ENCODE data around the gene RGL3.
A peak's percentile ranks its signal among the peaks of the same experiment; 100 is the strongest.
"Not testable (repeated sequence)": the region's sequence is repeated elsewhere in the genome, so short reads cannot be mapped to it uniquely, and the experiment has no call there.

The RGL3 gene

DNA sequence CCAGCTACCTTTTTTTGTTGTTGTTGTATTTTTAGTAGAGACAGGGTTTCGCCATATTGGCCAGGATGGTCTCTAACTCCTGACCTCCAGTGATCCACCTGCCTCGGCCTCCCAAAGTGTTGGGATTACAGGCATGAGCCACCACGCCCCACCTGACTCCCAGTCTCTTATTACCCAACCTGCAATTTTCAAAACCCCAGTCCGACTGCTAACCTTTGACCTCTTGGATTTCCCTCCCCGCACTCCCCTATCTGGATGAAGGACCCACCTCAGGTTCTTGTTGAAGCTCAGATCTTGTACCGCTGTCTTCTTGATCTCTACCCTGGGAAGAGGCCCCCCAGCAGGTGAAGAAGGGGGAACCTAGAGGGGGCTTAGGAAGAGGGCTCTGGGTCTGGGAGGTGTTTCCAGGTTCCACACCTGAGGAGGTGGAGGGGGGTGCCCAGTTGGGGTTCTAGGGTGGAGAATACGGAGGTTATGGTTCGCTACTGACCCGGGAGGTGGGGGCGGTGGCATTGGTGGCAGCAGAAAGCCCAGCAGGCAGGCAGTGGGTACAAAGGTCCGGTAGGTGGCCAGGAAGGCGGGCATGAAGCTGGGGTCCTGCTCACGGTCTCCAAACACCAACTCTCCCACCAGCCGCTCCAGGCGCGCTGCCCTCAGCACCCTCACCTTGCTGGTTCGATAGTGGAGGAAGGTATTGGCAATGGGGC is 2.6 kb downstream of the RGL3 start:
- DNase-seq: no peak

DNA sequence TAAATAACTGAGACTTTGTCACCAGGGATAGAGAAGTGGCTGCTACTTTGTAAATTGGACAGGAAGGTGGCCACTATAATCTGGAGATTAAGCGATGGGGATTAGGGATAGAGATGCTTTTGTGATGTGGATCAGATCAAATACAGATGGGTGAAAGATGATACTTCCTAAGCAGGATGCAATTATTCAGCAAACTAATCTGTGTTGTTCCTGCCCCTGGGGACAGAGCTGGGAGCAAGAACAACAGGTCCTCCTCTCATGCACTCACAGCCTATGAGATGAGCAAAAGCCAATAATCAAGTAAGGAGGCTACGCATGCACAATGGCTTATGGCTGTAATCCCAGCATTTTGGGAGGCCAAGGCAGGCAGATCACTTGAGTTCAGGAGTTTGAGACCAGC is 4.6 kb downstream of the RGL3 start:
- no peak for DNase-seq

DNA sequence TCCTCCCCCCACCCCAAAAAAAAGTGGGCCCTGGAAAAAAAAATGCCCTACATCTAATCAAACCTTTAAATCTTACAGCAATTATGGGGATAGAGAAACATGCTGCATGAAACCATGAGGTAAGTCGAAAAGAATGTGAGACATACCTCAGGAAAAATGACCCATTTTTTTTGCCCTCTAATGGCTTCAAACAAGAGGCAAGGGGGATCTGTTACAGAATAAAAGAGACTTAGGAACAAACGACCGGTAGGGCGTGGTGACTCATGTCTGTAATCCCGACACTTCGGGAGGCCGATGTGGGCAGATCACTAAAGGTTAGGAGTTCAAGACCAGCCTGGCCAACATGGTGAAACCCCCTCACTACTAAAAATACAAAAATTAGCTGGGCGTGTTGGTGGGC is 8.4 kb downstream of the RGL3 start:
- DNase-seq: no peak

DNA sequence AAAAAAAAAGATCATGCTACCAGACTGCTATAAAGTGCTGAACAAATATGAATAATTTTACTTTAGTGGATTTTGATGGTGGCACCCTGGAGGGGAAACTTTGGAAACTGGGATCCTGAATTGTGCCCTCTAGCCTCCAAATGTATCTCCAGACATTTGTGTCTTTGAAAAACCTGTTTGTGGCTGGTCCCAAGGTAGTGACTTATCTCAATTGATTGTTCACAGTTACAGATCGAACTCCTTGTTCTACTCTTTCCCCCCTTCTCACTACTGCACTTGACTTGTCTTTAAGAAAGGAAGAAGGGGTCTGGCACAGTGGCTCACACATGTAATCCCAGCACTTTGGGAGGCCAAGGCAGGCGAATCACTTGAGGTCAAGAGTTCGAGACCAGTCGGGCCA is 10.5 kb downstream of the RGL3 start:
- no peak for DNase-seq

DNA sequence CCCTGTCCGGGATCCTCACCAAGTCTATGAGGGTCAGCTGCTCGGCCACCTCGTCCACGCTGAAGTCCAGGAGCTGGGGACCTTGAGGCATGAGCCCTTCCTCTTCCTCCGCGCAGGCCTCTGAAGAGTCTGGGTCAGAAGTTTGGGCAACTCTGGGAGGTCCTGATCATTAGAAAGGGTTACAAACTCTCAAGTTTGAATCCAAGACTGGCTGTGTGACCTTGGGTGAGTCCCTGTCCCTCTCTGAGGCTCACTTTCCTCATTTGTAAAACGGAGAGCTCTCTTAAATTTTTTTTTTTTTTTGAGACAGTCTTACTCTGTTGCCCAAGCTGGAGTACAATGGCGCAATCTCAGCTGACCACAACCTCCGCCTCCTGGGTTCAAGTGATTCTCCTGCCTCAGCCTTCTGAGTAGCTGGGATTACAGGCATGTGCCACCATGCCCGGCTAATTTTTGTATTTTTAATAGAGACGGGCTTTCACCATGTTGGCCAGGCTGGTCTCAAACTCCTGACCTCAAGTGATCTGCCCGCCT is 12.3 kb downstream of the RGL3 start:
- not testable (repeated sequence) for DNase-seq

DNA sequence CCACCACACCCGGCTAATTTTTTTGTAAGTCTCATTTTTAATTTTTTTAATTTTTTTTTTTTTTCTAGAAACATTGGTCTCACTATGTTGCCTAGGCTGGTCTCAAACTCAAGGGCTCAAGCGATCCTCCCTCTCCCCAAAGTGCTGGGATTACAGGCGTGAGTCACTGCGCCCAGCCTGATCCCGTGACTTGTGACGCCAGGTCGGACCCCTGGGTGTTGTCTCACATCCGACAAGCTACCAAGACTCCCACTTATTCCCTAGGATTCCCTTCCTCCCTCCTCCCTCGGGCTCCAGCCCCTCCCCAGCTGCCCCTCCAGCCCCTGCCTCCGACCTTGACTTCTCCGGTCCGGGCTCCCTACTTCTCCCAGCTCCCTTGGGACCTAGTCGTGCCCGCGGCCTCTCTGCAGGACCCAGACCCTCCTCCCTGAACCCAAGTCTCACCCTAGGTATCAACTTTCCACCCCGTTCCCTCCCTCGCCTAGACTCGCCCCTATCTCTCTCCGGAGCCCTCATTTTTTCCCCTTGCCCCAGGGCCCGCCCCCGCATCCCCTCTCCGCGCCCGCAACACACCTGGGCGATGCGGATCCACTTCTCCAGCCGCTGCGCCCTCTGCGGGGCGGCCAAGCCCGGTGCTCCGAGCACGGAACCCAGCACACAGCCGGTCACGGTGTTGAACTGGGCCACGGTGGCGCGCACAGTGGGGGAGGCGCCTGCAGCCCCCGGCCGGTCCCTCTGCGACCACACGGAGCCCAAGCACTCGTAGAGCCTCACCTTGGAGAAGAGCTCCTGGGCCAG is 13.1 kb downstream of the RGL3 start:
- no peak for DNase-seq

GRCh38 chr19:11404588-11405222 is 14.4 kb downstream of the RGL3 start:
- DNase-seq: no peak

DNA sequence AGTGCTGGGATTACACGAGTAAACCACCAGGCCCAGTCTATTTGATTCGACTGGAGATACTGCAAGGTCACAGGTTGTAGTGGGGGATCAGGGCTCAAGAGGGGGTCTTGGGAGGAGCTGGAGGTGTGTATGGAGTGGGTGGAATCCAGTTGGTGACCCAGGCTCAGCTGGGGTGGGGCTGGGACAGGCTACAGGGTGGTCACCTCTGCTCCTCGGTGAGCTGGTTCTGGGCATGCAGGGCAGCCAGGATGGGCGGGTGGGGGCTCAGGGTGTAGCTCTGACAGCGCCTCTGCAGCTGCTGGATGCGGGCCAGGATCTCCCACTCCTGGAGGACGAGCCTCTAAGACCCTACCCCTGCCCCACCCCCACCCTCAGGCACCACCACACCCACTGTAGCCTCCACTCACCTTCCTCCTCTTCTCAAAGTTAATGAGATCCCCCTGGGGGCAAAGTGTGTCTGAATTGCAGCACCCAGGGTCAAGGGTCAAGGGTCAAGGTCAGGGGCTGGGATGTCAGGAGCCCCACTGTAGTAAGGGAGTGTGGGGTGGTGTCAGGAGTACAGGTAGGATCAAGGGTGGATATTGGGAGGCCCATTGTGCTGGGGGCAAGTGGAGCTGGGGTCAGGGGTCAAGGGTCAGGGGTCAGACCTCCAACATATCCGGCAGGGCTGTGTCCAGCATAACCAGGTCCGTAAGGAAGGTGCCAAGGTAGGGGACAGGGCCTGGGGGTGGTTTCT is 17.1 kb downstream of the RGL3 start:
- no peak for DNase-seq

- DNase-seq: no peak
Measured at GRCh38 chr19:11400798-11401197, 18.3 kb downstream of the RGL3 start.

GRCh38 chr19:11399667-11400066 is 19.4 kb downstream of the RGL3 start:
- DNase-seq: no peak

DNA sequence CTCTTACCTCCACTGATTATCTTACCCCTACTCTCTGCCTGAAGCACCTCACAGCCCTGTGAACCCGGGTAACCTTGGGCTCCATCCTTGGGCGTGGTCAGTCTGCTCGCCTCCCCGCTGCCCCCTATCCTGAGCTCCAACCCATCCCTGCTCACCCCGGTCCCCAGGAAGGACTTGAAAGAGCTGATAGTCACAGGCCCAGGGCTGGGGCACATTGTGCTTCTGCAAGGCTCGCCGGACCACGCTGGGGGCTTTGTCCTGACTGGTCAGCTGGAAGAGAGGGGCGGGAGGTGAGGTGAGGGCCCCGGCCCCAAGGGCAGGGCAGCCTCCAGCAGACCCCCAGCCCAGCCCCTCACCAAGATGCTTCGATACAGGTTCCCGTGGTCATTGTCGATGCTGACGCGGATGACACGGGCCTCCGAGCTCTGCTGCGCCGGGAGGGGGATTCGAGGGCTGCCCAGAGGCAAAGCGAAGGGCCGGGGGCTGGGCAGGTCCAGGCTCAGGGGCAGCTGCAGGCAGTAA is 22.0 kb downstream of the RGL3 start:
- DNase-seq: no peak

DNA sequence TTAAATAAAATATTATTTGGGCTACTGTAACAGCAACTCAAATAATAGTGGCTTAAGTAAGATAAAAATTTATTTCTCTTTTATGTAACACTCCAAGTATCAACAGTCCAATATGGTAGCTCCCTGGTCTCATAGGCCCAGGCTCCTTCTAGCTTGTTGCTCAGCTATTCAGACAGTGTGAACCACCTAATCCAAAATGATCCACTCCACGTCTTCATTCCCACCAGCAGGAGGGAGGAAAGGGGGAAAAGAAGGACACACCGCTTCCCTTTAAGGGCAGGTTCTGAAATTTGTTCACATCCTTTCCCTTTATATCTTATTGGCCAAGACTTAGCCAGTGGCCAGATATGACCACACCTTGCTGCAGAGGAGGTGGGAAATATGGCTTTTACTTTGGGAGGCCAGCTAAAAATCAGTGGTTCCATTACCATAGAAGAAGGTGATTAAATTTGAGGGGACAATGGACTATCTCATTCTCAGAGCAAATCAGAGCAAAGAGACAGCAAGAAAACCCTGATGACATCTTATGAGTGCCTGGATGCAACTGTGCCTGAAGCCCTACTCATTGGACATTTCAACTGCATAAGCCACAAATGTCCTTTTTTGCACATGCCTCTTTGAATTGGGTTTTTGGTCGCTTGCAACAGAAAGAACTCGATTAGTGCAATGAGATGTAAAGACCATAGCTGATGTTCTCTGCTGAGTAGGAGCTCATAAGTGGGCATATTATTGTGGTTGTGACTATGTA is 28.0 kb downstream of the RGL3 start:
- DNase-seq: no peak

DNA sequence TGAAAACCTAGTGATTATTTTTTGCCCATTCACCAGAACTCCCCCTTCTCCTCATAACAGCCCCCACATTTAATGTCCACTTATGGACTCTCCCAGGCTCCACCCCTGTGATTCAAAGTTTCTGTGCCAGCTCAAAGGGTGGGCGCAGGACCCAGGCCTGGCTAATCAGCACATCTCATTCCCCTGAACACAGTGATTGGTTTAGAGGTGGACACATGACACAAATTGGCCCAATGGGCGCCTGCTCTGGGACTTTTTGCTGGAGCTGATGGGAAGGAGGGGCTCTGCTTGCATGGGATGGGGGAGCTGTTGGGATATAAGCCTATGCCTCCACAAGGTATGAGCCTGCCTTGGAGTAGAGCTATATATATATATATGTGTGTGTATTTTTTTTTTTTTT is 28.8 kb downstream of the RGL3 start:
- no peak for DNase-seq

DNA sequence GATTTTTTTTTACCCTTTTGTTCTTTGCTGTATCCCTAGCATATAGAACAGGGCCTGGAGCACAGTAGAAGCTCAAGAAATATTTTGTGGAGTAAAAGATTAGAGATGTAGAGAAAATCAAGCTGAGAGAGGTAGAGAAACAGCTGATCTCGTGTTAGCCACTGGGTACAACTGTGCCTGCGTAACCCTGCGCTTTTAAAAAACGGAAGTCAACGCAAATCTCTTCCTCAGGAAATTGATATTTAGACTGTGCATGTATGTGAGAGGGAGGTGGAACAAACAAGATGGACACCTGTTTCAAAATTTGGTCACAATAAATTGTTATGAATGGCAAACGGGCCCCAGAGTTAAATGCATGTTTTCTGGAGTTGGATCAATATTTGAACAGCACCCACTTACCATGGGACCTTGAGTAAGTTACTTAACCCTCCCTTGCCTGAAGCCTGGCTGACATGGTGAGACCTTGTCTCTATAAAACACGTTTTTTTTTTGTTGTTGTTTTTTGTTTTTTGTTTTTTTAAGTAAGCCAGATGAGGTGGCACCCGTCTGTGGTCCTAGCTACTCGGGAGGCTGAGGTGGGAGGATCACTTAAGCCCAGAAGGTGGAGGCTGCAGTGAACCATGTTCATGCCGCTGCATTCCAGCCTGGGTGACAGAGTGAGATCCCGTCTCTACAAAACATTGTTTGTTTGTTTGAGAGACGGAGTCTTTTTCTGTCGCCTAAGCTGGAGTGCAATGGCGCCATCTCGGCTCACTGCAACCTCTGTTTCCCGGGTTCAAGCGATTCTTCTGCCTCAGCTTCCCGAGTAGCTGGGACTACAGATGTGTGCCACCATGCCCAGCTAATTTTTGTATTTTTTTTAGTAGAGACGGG is 31.7 kb downstream of the RGL3 start:
- no peak for DNase-seq

- DNase-seq: no peak
Measured at GRCh38 chr19:11384778-11385129, 34.4 kb downstream of the RGL3 start.

DNA sequence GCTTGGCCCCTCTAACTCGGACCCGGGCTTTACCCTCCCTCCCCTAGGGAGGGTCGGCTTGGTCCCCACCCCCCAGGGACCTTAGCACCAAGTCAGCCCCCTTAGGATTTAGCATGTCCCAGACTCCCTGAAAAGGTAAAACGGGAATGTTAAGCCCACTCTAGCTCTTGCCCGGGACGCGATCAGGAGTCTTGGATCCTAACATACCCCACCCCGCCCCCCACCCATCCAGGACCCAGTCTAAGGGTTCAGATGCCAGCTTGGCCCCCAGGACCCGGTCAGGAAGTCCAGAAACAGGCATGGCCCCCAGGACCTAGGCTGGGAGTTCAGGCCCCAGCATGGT is 35.4 kb downstream of the RGL3 start:
- no peak for DNase-seq

- no peak for DNase-seq
Measured at GRCh38 chr19:11382898-11383705, 36.0 kb downstream of the RGL3 start.

DNA sequence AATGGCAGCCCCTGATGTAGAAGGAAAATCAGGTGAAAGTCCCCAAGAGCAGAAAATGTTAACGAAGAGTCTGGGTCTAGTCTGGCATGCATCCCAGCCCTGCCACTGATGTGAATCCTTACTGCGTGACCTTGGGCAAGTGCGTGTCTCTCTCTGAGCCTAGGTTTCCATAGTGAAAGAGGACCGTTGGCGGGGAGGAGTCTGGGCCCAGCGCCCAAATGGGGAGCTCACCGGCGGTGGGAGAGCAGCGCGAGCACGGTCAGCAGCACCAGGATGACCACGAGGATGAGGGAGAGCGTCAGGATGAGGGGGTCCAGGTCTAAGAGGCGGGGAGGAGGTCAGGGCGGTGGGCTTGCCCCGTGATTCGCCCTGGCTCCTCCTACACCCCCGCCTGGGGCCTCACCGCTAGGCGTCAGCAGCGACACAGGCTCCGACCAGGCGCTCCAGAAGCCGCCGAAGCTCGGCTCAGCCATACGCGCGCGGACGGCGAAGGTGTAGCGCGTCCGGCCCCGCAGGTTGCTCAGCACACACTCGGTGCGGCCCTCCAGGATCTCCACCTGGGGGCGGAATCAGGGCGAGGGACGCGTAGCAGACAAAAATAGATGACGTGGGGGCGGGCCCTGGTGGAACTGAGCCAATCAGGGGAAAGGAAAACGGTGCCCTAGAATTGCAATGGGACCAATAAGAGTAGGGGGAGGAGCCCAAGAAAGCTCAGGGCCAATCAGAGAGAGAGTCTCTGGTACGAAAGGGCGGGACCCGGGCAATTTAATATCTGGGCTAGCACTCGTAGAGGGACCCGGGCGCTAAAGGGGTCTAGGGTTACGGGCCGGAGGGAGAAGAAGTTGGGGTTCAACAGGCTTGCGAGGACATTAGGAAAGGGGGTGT is 38.2 kb downstream of the RGL3 start:
- peak; percentile 97 for DNase-seq

- DNase-seq: no peak
Measured at GRCh38 chr19:11379857-11380350, 39.2 kb downstream of the RGL3 start.

Measured in kidney glomerular epithelial cell (primary cell).